ENCODE data around the gene CDH7.

Gene CDH7

GRCh38 chr18:65769652-65770051 lies 18.8 kb downstream of the CDH7 start:
- TF ChIP-seq CTCF (IDR thresholded peaks at IDR 0.05; ENCODE audit: low read depth, low read length): no peak

GRCh38 chr18:65786474-65786873 lies 35.7 kb downstream of the CDH7 start:
- no peak for TF ChIP-seq CTCF (IDR thresholded peaks at IDR 0.05; ENCODE audit: low read depth, low read length)
- H3K4me3 ChIP-seq (ENCODE audit: low read depth, low read length): no peak overlapping the region

More at GRCh38 chr18:65769652-65770051, 18.8 kb downstream of the CDH7 start:
- no peak overlapping the region for H3K4me3 ChIP-seq (ENCODE audit: low read depth, low read length)

DNA sequence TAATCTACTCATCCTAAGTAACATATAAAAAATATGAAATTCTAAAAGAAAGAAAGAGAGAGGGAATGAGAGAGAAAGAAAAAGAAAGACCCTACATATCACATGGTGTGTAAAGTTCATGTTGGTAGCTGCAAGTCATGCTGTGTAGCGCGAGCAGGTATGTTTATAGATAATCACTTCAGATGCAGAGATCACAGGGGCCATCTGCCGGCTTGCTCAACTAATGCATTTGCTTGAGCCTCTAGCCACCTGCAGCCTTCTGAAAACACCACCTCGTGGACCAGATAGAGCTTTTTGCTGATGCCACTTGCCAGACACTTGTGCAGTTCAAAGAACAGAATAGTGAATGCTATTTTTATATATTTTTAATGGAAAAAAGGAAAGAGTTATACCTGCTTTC lies 37.6 kb downstream of the CDH7 start:
- no peak for TF ChIP-seq CTCF (IDR thresholded peaks at IDR 0.05; ENCODE audit: low read depth, low read length)
- no peak overlapping the region for H3K4me3 ChIP-seq (ENCODE audit: low read depth, low read length)

DNA sequence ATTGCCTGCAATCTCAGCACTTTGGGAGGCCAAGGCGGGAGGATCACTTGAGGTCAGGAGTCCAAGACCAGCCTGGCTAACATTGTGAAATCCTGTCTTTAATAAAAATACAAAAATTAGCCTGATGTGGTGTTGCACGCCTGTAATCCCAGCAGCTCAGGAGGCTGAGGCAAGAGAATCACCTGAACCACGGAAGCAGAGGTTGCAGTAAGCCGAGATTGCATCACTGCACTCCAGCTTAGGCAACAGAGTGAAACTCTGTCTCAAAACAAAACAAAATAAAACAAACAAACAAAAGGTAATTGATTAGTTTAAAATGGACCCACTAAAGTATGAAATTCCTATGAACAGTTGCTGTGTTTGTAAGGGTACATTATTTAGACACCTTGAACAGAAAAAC lies 39.8 kb downstream of the CDH7 start:
- H3K4me3 ChIP-seq (ENCODE audit: low read depth, low read length): no peak overlapping the region
- no peak for TF ChIP-seq CTCF (IDR thresholded peaks at IDR 0.05; ENCODE audit: low read depth, low read length)

DNA sequence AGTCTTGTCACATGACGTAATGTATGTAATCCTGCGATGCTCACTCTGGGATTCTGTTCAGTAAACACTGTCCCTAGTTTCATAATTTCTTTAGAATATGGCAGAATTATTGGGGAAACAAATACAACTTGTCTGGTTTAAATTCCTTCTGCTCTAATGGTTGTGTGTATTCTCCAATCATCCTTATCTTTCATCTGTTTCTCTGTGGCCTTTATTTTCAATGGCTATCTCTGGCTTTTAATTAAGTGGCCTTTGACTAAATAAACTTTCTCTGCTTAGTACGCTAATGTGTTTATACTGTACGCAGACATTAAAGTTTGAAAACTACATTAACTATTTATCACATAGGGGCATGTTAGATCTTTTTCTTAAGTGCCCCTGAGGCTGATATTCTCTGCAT lies 40.9 kb downstream of the CDH7 start:
- no peak for TF ChIP-seq CTCF (IDR thresholded peaks at IDR 0.05; ENCODE audit: low read depth, low read length)
- no peak overlapping the region for H3K4me3 ChIP-seq (ENCODE audit: low read depth, low read length)

DNA sequence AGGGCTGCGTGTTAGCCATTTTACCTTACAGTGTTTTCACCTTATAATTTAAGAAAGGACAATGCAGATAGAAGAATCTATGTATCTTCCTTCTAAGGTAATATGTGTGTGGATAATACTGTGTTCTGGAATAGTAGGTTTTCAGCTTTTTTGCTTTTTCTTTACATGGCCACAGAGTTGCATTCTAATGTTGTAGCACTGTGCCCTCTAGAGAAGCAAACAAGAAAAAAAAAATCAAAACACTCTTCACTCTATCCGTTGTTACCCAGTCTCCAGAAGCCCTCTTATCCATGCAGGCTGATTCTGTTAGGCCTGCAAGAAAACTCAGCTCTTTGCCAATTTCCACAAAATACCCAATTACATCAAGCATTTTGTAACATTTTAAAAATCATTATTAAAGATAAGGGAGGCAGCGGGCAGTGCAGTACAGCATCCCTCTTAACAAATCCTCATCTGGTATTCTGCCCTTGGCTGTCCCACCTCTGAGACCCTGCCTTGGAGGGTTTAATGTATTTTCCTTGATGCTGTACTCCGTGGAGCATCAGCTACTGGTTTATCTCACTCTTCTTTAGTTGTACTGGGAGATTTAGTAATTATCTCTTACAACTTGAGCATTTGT lies 41.8 kb downstream of the CDH7 start:
- no peak overlapping the region for H3K4me3 ChIP-seq (ENCODE audit: low read depth, low read length)
- no peak for TF ChIP-seq CTCF (IDR thresholded peaks at IDR 0.05; ENCODE audit: low read depth, low read length)

DNA sequence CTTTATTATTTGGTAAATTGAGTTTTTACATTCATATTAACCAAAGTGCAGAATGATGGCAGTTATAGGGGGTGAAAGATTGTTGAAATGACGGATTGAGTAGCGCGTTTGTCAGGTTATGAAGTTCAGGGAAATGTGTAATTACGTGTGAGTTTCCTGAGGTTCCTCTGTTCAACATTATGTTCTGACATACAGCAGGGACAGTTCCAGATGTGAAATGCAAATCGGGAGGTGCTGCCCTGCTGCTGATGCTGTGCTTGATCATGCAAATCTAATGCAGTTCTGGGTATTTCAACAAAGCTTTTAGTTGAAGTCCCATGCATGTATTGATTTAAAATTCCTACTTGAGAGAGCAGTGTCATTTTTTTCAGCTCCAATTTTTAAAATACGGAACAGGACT lies 57.9 kb downstream of the CDH7 start:
- no peak for TF ChIP-seq CTCF (IDR thresholded peaks at IDR 0.05; ENCODE audit: low read depth, low read length)
- H3K4me3 ChIP-seq (ENCODE audit: low read depth, low read length): no peak overlapping the region

All from WI38 (cell line).